Endothelial cell of umbilical vein (primary cell): ENCODE data around the gene SLC25A13. TPM values are rescaled to one million over a fixed set of nuclear protein-coding genes. Genes with fewer than 3 reads are reported as not detected.

Source experiments
- BruUV-seq: library from RNA; stranded (reverse); fragments of 400-500 nt; replicated peaks from 2 replicates; lab custom pipeline; 2021; lab: Mats Ljungman, UMichigan
- CTCF ChIA-PET: fragments of 300-600, 350-600 bp; sonication (Branson Sonifier 250); formaldehyde crosslinking; loops from one replicate; lab custom pipeline; 2021; ENCODE audit warnings: antibody characterized with exemption, inconsistent platforms; lab: Charles Lee
- POLR2A ChIA-PET: fragments of 300-600, 350-600 bp; sonication (Branson Sonifier 250); formaldehyde crosslinking; loops from one replicate; lab custom pipeline; 2021; ENCODE audit warnings: antibody characterized with exemption, inconsistent platforms; lab: Charles Lee
- DNase-seq: peaks from one replicate; pipeline ENCODE4 v3.0.0-alpha.2; 2011; ENCODE audit warnings: low read depth, low spot score
- FAIRE-seq: peaks from 2 replicates; lab custom pipeline; 2011; peaks lifted over from hg19 to GRCh38; lab: Jason Lieb, UNC
- H2AFZ ChIP-seq: 2 replicates; pipeline ENCODE4 v1.6.0; 2012; ENCODE audit warnings: low read depth, low read length, control low read depth, inconsistent platforms
- H3K27ac ChIP-seq: 2 replicates; pipeline ENCODE4 v1.5.1; 2011; ENCODE audit warnings: low read depth, mild to moderate bottlenecking, control low read depth, low read length, moderate library complexity; ENCODE audit not compliant: insufficient read depth
- H3K27me3 ChIP-seq, 2 experiments: 2 replicates each; pipeline versions ENCODE4 v1.6.0 to v1.6.1; 2011; ENCODE audit warnings: low read length in 2 of 2, mixed read lengths in 1 of 2; ENCODE audit not compliant: control insufficient read depth in 2 of 2, insufficient read depth in 2 of 2
- H3K36me3 ChIP-seq, 2 experiments: 2 replicates in 1 of 2; 3 replicates in 1 of 2; pipeline ENCODE4 v1.5.1; 2011; ENCODE audit warnings: low read length in 2 of 2, mild to moderate bottlenecking in 1 of 2, moderate library complexity in 1 of 2; ENCODE audit not compliant: control insufficient read depth in 2 of 2, insufficient read depth in 2 of 2; ENCODE audit errors: extremely low read depth in 1 of 2
- H3K4me1 ChIP-seq: 3 replicates; pipeline ENCODE4 v1.5.1; 2011; ENCODE audit warnings: mild to moderate bottlenecking, low read length; ENCODE audit not compliant: control insufficient read depth, insufficient read depth; ENCODE audit errors: extremely low read depth
- H3K4me2 ChIP-seq: 2 replicates; pipeline ENCODE4 v1.6.1; 2011; ENCODE audit warnings: low read length, control low read depth, mixed read lengths; ENCODE audit not compliant: insufficient read depth
- H3K4me3 ChIP-seq, 3 experiments: fragments of 200-600 bp in 1 of 3; sonication (generic), shearing (Covaris generic) in 1 of 3; replicated peaks in 1 of 3; 2 replicates each; pipeline ENCODE4 v1.5.1; 2011 to 2016; ENCODE audit warnings: control low read depth in 3 of 3, low read length in 3 of 3, mild to moderate bottlenecking in 2 of 3, inconsistent platforms in 1 of 3, low read depth in 1 of 3, moderate library complexity in 1 of 3; ENCODE audit not compliant: insufficient read depth in 1 of 3
- H3K79me2 ChIP-seq: 2 replicates; pipeline ENCODE4 v1.6.0; 2012; ENCODE audit warnings: low read length, inconsistent platforms; ENCODE audit not compliant: control insufficient read depth, insufficient read depth
- H3K9ac ChIP-seq: replicated peaks from 2 replicates; pipeline ENCODE3; 2011; ENCODE audit warnings: low read length, control low read depth; ENCODE audit not compliant: insufficient read depth; ENCODE audit errors: extremely low read depth
- H3K9me1 ChIP-seq: replicated peaks from 3 replicates; pipeline ENCODE4 v1.6.0; 2011; ENCODE audit warnings: mild to moderate bottlenecking, low read length; ENCODE audit not compliant: control insufficient read depth, insufficient read depth; ENCODE audit errors: extremely low read depth
- H3K9me3 ChIP-seq: replicated peaks from 2 replicates; pipeline ENCODE4 v1.5.1; 2012; ENCODE audit warnings: low read length, inconsistent platforms; ENCODE audit not compliant: control insufficient read depth, insufficient read depth
- H4K20me1 ChIP-seq: replicated peaks from 2 replicates; pipeline ENCODE3; 2011; ENCODE audit warnings: mild to moderate bottlenecking, low read length; ENCODE audit not compliant: control insufficient read depth, insufficient read depth; ENCODE audit errors: extremely low read depth
- CTCF ChIP-seq, 2 donors: IDR thresholded peaks; 1 replicate in 1 of 2; 2 replicates in 1 of 2; pipeline ENCODE4 v1.5.1; 2011; ENCODE audit warnings: low read length in 2 of 2, mild to moderate bottlenecking in 2 of 2, moderate library complexity in 2 of 2, control low read depth in 1 of 2, inconsistent platforms in 1 of 2, low read depth in 1 of 2; ENCODE audit not compliant: insufficient read depth in 1 of 2; ENCODE audit errors: extremely low read depth in 1 of 2
- EZH2 ChIP-seq: IDR thresholded peaks from 2 replicates; pipeline ENCODE4 v1.6.1; 2012; ENCODE audit warnings: borderline replicate concordance, low read depth, mild to moderate bottlenecking, moderate library complexity, low read length, inconsistent platforms; ENCODE audit not compliant: severe bottlenecking
- FOS ChIP-seq: IDR thresholded peaks from 2 replicates; pipeline ENCODE4 v1.6.1; 2011; ENCODE audit warnings: mild to moderate bottlenecking, low read length, moderate library complexity, borderline replicate concordance; ENCODE audit not compliant: insufficient read depth
- GATA2 ChIP-seq: IDR thresholded peaks from 2 replicates; pipeline ENCODE4 v1.7.0; 2011; ENCODE audit warnings: low read depth, mild to moderate bottlenecking, moderate library complexity, mixed read lengths, low read length; ENCODE audit not compliant: insufficient read length, insufficient read depth
- JUN ChIP-seq: IDR thresholded peaks from 2 replicates; pipeline ENCODE4 v1.6.1; 2011; ENCODE audit warnings: borderline replicate concordance, low read depth; ENCODE audit not compliant: insufficient read length, insufficient read depth
- MAX ChIP-seq: IDR thresholded peaks from 2 replicates; pipeline ENCODE4 v1.6.1; 2011; ENCODE audit not compliant: insufficient read depth, insufficient read length
- MYC ChIP-seq: IDR thresholded peaks from one replicate; pipeline ENCODE4 v1.6.1; 2011; ENCODE audit warnings: mild to moderate bottlenecking, low read depth, low read length
- POLR2A ChIP-seq: IDR thresholded peaks from 2 replicates; pipeline ENCODE4 v1.6.1; 2012; ENCODE audit warnings: low read depth, mild to moderate bottlenecking, control low read depth, low read length
- POLR2AphosphoS5 ChIP-seq: IDR thresholded peaks from 2 replicates; pipeline ENCODE4 v1.6.1; 2012; ENCODE audit warnings: low read depth, mild to moderate bottlenecking, control low read depth, low read length, moderate library complexity; ENCODE audit not compliant: insufficient read depth
- dilution Hi-C: fragments of 300-500 bp; cut with MboI; formaldehyde crosslinking; loops from one replicate; pipeline ENCODE4 v1.15.0; 2019; ENCODE audit warnings: low sequenced_read_pairs; ENCODE audit not compliant: extremely low pct_ligation_motif_present
- intact Hi-C: fragments of 100-400 bp; cut with micrococcal nuclease; formaldehyde crosslinking; loops from one replicate; pipeline ENCODE4 v1.10.0; 2022
- polyA plus RNA-seq, 4 experiments: library from polyadenylated mRNA; depleted of rRNA in 3 of 4; stranded (reverse) in 3 of 4; unstranded in 1 of 4; fragments of >200 nt; gene quantifications; 2 replicates each; pipeline versions ENCODE4 v1.2.1 to v1.2.3, GENCODE V29; 2011 to 2012; ENCODE audit warnings: missing spikeins in 1 of 4
- total RNA-seq: library from RNA; stranded (reverse); gene quantifications from 2 replicates; pipeline ENCODE4 v1.2.3, GENCODE V29; 2021

SLC25A13 gene
- total and polyA plus RNA-seq, 2 donors (not counting 3 experiments of a cell fraction or from before 2014, with no cell fraction given), result 13.2 to 34.4 TPM

- Histone ChIP-seq H4K20me1 (no peaks in the 10 kb centered on the region), H3K9me1 (no peaks in the 10 kb centered on the region), H3K27ac (no peak overlapping the region), H2AFZ (no peak overlapping the region), H3K9ac (no peak overlapping the region), H3K79me2 (no peaks in the 10 kb centered on the region), H3K4me2 (no peak overlapping the region), H3K36me3 (no peaks in the 10 kb centered on the region), H3K4me1 (peaks cover 6% of the 10 kb centered on the region), H3K9me3 (no peaks in the 10 kb centered on the region), H3K27me3 (no peaks in the 10 kb centered on the region), H3K4me3 (no peak overlapping the region)
- intact Hi-C loops, result no loop called here
- TF ChIP-seq MAX (no peak), MYC (no peak), POLR2AphosphoS5 (no peak), EZH2 (no peak), GATA2 (no peak), CTCF (IDR thresholded peaks at IDR 0.05; ENCODE audit: extremely low read depth in 1 of 2, insufficient read depth in 1 of 2, low read depth in 1 of 2, low read length in 2 of 2) (no peak)
- no TSS peak for BruUV-seq
- CTCF ChIA-PET, result no interaction called here
- dilution Hi-C loops, result no loop called here
- FAIRE-seq (no peak), DNase-seq (no peak)
- POLR2A ChIA-PET, result no interaction called here
These were observed 169.2 kb downstream of the SLC25A13 start for GRCh38 chr7:96152706-96153105.

- DNase-seq (no peak), FAIRE-seq (no peak)
- BruUV-seq, result no TSS peak
- Histone ChIP-seq H3K27me3 (no peaks in the 10 kb centered on the region), H3K36me3 (no peaks in the 10 kb centered on the region), H3K4me3 (no peak overlapping the region), H3K9me3 (no peaks in the 10 kb centered on the region), H3K79me2 (no peaks in the 10 kb centered on the region), H4K20me1 (no peaks in the 10 kb centered on the region), H2AFZ (no peak overlapping the region), H3K27ac (no peak overlapping the region), H3K9ac (no peak overlapping the region), H3K4me2 (no peak overlapping the region), H3K4me1 (no peaks in the 10 kb centered on the region), H3K9me1 (no peaks in the 10 kb centered on the region)
- TF ChIP-seq CTCF (IDR thresholded peaks at IDR 0.05; ENCODE audit: extremely low read depth in 1 of 2, insufficient read depth in 1 of 2, low read depth in 1 of 2, low read length in 2 of 2) (no peak), POLR2AphosphoS5 (no peak), MYC (no peak), JUN (no peak), MAX (no peak), POLR2A (no peak), FOS (no peak), EZH2 (no peak), GATA2 (no peak)
- dilution Hi-C loops (no loop called here), intact Hi-C loops (no loop called here)
- ChIA-PET CTCF (no interaction called here), POLR2A (no interaction called here)
These were observed 170.0 kb downstream of the SLC25A13 start for GRCh38 chr7:96151889-96152288.
